ENCODE measurements around the gene SHC4. TPM values are rescaled to one million over a fixed set of nuclear protein-coding genes. Genes with fewer than 3 reads are reported as not detected.

The SHC4 gene
- total RNA-seq, 6 donors from 2014 or later = under 0.01 to 0.59 (median 0.20) TPM; not detected in 2

DNA sequence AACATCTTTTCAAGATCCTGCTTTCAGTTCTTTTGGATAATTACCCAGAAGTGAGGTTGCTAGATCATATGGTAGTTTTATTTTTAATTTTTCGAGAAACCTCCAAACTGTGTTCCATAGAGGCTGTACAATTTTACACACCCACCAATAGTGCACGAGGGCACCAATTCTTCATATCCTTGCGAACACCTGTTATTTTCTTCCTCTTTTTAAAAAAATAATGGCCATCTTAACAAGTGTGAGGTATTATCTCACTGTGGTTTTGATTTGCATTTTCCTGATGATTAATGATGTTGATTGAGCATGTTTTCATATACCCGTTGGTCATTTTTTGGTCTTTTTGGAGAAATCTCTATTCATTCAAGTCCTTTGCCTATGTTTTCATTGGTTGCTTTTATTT, 135.2 kb downstream of the SHC4 start:
- H3K27ac ChIP-seq = no peak overlapping the region
- ATAC-seq (ENCODE audit: low FRiP score in 2 of 2) (no peak), DNase-seq (no peak)
- 70 to 76% methylated on average over 4 of the region's 4 CpGs for WGBS, 2 donors
- TF ChIP-seq POLR2AphosphoS5 (IDR thresholded peaks at IDR 0.05) (no peak), CTCF (IDR thresholded peaks at IDR 0.05) (no peak), EP300 (IDR thresholded peaks at IDR 0.05) (no peak), POLR2A (IDR thresholded peaks at IDR 0.05) (no peak)
- no peak overlapping the region for H3K4me3 ChIP-seq
- H3K27me3 ChIP-seq = no peaks in the 10 kb centered on the region
- no peaks in the 10 kb centered on the region for H3K4me1 ChIP-seq
- no peaks in the 10 kb centered on the region for H3K36me3 ChIP-seq
- peaks cover 0 to 7% (median 2%) of the 10 kb centered on the region in 4 donors for H3K9me3 ChIP-seq

GRCh38 chr15:48825075-48825474, 138.6 kb downstream of the SHC4 start:
- Histone ChIP-seq H3K9me3 (peaks cover 0 to 3% (median 0%) of the 10 kb centered on the region in 4 donors), H3K27me3 (no peaks in the 10 kb centered on the region), H3K36me3 (no peaks in the 10 kb centered on the region), H3K4me3 (no peak overlapping the region), H3K27ac (no peak overlapping the region), H3K4me1 (no peaks in the 10 kb centered on the region)
- no peak for DNase-seq
- 77 to 85% methylated on average over 1 of the region's 1 CpG for WGBS, 2 donors
- TF ChIP-seq POLR2A (IDR thresholded peaks at IDR 0.05) (no peak), CTCF (IDR thresholded peaks at IDR 0.05) (no peak), EP300 (IDR thresholded peaks at IDR 0.05) (no peak), POLR2AphosphoS5 (IDR thresholded peaks at IDR 0.05) (no peak)
- no peak for ATAC-seq (ENCODE audit: low FRiP score in 2 of 2)

DNA sequence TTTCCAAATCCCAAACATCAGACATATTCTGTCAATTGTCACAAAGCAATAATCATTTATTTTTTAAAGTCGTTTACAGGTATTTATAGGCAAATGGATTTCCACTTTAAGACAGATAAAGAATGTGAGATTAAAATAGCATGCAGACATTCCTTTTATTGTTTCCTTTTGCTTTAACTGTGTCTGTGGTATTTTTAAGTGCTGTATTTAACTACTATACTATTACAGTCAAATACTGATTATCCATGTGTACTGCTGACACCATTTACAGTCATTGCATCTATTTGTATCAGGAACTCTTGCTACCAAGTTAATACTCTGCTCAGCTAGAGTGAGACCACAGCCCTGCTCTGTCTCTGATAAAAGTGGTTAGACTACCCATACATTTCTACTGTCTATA, 140.0 kb downstream of the SHC4 start:
- ATAC-seq (ENCODE audit: low FRiP score in 2 of 2) (no peak), DNase-seq (no peak)
- WGBS, 2 donors = 54 to 66% methylated on average over 1 of the region's 1 CpG
- TF ChIP-seq CTCF (IDR thresholded peaks at IDR 0.05) = no peak
- TF ChIP-seq EP300 (IDR thresholded peaks at IDR 0.05) = no peak
- no peak for TF ChIP-seq POLR2AphosphoS5 (IDR thresholded peaks at IDR 0.05)
- TF ChIP-seq POLR2A (IDR thresholded peaks at IDR 0.05) = no peak
- Histone ChIP-seq H3K9me3 (peaks cover 0 to 3% (median 0%) of the 10 kb centered on the region in 4 donors), H3K27ac (no peak overlapping the region), H3K36me3 (no peaks in the 10 kb centered on the region), H3K4me1 (no peaks in the 10 kb centered on the region), H3K27me3 (no peaks in the 10 kb centered on the region), H3K4me3 (no peak overlapping the region)

- Histone ChIP-seq H3K27me3 (no peaks in the 10 kb centered on the region), H3K4me1 (no peaks in the 10 kb centered on the region), H3K27ac (no peak overlapping the region), H3K36me3 (no peaks in the 10 kb centered on the region), H3K4me3 (no peak overlapping the region), H3K9me3 (peaks cover 0 to 3% (median 0%) of the 10 kb centered on the region in 4 donors)
- 7 to 36% methylated on average over 1 of the region's 1 CpG for WGBS, 2 donors
- ATAC-seq (ENCODE audit: low FRiP score in 2 of 2) = no peak
- no peak for TF ChIP-seq POLR2AphosphoS5 (IDR thresholded peaks at IDR 0.05)
- no peak for TF ChIP-seq EP300 (IDR thresholded peaks at IDR 0.05)
- DNase-seq = no peak
Measured at GRCh38 chr15:48823237-48823636, 140.5 kb downstream of the SHC4 start.

- H3K27ac ChIP-seq = no peak overlapping the region
- H3K9me3 ChIP-seq = no peaks in the 10 kb centered on the region
- DNase-seq = no peak
- TF ChIP-seq POLR2A (IDR thresholded peaks at IDR 0.05) (no peak), EP300 (IDR thresholded peaks at IDR 0.05) (no peak), CTCF (IDR thresholded peaks at IDR 0.05) (no peak), POLR2AphosphoS5 (IDR thresholded peaks at IDR 0.05) (no peak)
- H3K4me3 ChIP-seq = no peak overlapping the region
- no peaks in the 10 kb centered on the region for H3K27me3 ChIP-seq
- WGBS, 2 donors = 80 to 97% methylated on average over 2 of the region's 2 CpGs
- H3K36me3 ChIP-seq = no peaks in the 10 kb centered on the region
- ATAC-seq (ENCODE audit: low FRiP score in 2 of 2) = no peak
- peaks cover 8 to 19% (median 12%) of the 10 kb centered on the region in 4 donors for H3K4me1 ChIP-seq
Measured at GRCh38 chr15:48814286-48814685, 149.4 kb downstream of the SHC4 start.
